HG03066 (cell line): Measurements from ENCODE around the gene MRPL54.

Experiments
- ATAC-seq: cut with Tn5 transposase; IDR thresholded peaks from one replicate; pipeline ENCODE4 v1.9.1; 2021; ENCODE audit warnings: low read depth; ENCODE audit not compliant: unreplicated experiment

MRPL54 gene

DNA sequence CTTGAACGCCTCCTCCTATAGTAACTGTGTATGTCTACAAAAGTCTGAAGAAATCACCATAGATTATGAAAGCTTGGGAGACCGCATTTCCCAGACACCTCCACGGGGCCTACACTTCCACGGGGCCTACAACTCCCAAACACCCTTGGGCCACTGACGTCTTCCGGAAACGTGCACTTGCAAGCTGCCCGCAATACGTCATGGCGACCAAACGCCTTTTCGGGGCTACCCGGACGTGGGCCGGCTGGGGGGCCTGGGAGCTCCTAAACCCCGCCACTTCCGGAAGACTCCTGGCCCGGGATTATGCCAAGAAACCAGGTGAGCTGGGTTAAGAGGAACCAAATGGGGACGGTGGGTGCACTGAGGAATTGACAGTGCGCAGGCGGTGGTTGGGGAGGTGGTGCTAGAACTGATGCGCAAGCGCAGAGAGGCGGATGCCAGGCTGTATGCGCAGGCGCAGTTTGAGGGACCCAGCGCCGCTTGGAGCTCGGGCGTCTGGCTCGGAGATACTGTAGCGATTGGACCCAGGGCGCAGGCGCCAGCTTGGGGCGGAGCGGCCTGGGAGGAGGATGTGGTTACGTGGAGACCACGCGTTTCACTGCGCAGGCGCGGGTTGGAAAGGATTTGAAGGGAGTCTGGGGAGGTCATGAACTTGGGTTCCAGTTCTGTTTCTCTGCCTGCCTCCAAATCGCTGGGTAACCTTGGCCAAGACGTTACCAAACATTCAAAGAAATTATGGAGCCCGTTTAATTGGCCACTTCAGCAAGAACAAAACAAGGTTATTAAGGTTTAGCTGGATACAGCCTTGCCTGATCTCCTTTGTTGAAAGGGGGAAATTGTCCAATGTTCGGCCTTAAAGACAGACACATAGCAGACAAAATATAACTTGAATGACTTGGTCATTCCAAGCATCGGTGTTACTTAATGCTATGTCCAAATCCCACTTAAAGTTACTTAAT lies at the start of gene MRPL54:
TSS of gene MRPL54 (plus strand) at position 182 of the 959 bp plus-strand sequence. CDS start at position 201, 19 bp downstream.
- ATAC-seq = peak; percentile 71

DNA sequence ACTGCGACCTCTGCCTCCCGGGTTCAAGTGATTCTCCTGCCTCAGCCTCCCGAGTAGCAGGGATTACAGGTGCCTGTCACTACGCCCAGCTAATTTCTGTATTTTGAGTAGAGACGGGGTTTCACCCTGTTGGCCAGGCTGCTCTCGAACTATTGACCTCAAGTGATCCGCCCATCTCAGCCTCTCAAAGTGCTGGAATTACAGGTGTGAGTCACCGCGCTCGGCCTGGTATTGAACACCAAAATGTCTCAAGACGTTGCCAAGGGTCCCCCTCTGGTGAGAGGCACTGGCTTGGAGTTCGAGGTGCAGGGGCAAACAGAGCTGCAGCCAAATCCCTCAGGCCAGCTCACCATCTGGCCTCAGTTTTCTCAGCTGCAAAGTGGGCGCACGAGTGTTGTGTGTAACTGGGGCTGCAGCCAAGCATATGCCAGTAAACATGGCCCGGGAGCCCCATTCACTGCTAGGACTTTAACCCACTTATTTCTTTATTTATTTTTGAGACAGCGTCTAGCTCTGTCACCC lies 46.3 kb upstream of the MRPL54 start:
- ATAC-seq = no peak

DNA sequence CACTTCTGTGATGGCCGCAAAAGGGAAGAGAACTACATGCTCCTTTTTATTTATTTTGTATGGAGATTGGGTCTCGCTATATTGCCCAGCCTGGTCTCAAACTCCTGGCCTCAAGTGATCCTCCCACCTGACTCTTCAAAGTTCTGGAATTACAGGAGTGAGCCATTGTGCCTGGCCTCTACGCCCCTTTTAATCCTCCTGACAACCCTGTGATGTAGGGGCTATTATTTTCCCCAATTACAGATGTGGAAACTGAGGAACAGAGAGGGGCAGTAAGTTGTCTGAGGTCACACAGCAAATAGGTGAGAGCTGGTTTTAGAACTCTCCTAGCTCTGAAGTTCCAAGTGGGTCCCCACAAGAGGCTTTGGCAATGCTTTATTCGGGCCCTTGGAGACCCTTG lies 42.6 kb upstream of the MRPL54 start:
- no peak for ATAC-seq

DNA sequence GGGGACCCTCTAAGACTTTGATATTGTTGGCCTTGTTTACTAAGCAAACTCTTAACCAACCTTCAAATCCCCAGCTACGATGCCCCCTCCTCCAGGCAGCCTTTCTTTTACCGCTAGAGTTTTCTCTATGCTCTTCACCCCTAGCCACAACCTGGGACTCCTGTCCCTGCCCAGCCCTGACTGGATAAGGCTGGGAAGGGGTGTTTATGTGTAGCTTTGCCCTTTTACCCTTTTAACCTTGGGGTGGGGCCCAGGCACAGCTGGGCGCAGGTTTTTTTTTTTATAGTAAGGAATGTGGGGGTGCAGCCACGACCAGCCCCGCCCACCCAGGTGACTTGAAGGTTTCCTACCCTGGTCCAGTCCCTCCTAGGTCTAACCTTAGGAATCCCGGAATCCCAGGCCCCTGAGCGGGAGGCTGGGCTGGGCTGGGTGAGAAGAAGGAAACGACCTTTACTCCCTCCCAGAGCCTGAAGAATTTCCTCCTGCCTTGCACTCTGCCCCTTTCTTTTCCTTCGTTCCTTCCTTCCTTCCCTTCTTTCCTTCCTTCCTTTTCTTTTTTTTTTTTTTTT lies 42.0 kb upstream of the MRPL54 start:
- no peak for ATAC-seq

DNA sequence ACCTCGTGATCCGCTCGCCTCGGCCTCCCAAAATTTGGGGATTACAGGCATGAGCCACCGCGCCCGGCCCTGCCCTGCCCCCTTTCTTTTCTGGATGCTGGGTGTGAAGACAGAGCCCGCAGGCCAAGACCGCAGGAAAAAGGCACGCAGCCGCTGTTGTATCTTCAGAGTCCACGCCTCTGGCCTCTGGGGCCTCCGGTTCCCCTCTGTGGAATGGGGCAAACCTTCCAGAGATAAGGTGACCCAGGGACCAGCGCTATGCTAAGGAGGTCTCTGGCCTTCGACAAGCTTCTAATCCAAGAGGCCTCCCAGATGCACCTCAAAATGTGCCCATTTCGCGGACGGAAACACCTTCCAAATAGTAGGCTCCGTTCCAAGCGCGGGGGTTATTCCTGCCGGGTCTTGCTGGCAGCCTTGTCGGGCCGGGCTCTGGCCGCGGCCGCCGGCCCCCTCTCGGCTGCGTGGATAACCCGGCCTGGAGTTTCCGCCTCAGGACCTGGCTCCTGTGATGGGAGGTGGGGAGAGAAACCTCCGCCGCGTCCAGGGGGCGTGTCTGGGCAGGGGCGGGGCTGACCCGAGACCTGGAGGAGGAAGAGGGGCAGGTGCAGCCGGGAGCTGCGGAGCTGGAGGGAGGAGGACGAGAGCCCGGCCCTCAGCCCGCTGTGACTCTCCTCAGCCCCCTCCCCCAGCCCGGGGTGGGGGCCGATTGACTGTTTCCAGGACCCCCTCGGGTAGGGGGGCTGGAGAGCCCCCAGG lies 41.2 kb upstream of the MRPL54 start:
- ATAC-seq = no peak

DNA sequence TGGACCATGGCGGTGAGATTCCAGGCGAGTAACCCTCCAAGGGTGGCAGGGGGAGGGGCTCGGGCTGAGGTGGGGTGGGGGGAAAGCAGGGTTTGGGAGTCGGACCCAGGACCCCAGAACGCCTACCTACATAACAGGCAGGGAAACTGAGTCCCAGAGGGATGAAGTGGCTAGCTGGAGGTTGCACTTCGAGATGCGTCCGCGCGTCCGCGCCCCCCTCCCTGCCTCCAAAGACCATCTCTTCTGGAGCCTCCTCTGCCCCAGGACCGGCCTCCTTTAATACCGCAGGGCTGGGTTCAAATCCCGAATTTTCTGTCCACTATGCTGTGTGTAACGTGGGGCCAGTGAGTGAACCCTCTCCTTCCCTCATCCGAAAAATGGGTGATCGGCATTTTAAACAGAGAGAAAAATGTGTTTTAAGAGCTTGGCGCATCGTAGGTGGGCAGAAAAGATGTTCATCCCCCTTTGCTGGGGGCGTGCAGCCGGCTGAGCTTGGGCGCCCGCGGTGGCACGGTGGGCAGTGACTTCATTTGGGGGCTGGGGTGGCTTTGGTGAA lies 40.5 kb upstream of the MRPL54 start:
- ATAC-seq = no peak

DNA sequence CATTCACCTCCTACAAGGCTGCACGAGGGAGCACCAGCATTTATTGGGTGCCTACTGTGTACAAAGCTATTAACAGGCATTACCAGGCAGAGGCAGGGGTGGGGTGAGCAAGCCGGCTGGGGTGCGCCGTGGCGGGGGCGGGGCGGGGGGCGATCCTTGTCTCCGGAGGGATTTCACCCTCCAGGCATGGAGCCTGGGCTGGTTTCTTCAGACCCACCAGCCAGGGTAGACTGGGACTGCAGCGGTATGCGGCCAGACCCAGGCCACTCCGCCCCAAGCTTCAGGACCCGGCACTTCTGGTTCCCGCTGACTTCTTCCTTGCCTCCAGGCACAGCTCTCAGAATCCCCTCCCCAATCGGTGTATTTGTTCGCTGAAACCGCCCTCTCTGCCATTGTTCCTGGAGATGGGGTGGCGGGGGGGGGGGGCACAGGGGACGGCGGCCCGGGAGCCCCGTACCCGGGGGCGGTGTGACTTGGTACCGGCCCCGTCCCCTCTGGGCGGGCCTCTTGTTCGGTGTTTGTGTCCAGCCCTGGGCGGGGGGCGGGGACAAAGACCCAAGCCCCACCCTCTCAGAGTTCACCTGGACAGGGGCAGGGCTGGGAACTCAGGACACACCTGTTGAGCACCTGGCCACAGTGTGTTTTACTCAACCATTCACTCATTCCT lies 39.9 kb upstream of the MRPL54 start:
- no peak for ATAC-seq

DNA sequence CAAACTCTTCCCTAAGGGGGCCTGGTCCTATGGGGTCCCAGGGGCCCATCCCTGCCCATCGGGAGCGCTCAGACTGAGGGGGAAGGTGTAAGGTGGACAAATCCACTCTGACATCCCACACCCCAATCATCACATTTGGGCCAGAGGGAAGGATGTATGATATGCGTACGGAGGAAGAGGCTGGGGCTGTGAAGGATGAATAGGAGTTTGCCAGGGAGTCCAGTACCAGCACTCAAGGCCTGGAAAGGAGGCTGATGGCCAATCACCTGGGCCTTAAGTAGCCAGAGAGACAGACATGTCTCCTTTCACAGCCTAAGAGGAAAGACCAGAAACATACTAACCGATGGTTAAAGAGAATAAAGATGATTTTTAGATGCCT lies 39.4 kb upstream of the MRPL54 start:
- no peak for ATAC-seq

DNA sequence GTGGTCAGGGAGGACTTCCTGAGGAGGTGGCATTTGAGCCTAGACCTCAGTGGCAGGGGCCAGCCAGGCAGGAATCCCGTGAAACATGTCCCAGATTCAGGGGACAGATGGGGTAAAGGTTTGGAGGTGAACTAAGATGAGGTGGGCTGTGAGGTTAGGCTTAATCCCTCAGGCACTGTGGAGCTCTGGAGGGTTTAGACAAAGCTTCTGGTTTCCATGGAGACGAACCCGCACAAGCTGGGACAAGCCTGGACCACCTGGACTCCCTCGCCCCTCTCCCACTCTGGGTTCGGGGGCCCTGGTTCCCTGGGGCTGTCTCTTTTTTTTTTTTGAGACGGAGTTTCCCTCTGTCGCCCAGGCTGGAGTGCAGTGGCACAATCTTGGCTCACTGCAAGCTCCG lies 38.6 kb upstream of the MRPL54 start:
- no peak for ATAC-seq

DNA sequence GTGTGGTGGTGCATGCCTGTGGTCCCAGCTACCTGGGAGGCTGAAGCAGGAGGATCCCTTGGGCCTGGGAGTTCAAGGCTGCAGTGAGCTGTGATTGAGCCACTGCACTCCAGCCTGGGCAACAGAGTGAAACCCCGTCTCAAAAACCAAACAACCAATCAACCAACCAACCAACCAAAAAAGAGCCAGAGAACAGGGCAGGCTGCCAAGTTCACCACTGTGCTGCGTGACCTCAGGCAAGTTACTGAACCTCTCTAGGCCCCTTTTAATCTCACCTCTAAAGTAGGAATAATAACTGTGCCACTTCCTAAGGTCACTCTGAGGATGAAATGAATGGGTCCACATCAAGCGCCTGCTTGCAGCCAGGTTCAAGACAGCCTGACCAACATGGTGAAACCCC lies 37.4 kb upstream of the MRPL54 start:
- ATAC-seq = no peak

DNA sequence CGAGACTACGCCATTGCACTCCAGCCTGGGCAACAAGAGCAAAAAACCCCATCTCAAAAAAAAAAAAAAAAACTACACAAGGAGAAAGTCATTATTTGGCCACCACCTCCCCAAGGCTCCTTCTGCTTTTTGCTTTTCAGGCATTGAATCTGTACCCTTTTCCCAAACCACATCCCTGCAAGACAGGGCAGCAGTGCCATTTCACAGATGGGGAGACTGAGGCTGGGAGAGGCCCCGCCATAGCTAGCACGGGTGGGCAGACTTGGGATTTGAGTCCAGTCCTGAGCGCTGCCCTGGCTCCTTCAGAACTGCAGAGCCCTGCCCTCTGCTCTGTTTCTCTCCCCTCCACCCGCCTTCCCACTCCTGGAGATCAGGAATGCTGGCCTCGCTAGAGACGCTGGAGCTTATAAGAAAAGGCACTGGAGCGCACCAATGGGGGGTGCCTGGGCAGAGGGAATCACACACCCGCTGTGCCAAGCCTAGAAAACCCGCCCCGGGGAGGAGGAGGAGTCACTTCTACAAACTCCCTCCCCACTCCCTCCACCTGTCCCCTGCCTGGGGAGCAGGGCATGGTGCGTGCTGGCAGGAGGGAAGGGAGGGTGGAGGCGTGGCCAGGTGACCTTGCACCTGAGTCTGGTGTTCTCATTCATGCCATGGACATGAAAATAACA lies 36.7 kb upstream of the MRPL54 start:
- ATAC-seq = no peak

DNA sequence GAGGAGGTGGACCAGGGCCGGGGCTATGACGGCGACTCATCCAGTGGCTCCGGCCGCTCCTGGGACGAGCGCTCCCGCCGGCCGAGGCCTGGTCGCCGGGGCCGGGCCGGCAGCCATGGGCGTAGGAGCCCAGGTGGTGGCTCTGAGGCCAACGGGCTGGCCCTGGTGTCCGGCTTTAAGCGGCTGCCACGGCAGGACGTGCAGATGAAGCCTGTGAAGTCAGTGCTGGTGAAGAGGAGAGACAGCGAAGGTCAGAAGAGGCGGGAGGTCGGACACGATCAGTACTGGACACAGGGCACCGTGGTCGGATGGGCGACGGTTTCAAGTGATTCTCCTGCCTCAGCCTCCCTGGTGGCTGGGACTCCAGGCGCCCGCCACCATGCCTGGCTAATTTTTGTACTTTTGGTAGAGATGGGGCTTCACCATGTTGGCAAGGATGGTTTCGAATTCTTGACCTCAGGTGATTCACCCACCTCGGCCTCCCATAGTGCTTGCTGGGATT lies 32.0 kb upstream of the MRPL54 start:
- ATAC-seq = no peak

DNA sequence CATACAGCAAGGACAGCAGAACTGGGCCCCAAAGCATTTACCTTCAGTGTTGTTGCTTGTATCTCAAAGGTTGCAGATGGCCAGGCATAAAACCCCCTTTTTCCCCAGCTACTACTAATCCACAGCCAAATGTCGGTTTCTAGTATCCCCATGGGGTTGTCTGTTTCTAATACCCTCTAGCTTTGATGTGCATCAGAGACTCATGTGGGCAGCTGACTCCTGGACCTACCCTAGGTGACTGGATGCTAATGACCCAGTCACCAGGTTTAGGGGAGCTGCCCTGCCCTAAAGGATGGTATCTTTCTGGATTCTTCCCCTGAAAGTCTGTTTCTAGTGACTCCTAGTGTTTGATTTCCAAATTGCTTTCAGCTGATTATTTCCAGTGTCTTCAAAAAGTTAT lies 30.4 kb upstream of the MRPL54 start:
- ATAC-seq = no peak

DNA sequence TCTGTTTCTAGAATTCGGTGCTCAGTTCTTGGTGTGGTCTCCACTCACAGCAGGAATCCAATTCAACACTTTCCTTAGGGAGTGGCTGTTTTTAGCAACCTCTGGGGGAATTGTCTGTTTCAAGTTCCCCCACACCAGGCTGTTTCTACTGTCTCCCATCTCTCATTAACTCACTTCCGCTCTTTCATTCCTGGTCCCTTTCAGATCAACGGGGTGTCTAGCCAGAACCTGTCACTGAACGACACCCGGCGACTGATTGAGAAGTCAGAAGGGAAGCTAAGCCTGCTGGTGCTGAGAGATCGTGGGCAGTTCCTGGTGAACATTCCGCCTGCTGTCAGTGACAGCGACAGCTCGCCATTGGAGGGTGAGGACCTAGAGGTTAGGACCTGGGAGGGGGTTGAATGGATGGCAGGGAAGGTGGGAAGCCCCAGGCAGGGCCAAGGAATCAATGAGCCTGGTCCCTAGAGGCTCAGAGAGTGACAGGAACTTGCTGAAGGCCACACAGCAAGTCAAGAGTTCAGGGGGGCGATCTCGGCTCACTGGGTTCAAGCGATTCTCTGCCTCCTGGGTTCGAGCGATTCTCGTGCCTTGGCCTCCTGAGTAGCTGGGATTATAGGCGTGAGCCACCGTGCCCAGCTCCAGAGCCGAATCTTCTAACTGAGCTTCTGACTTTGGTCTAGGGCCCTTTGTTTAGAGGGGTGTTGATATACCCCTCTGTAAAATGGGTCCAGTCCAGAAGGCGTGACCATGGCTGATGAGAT lies 28.8 kb upstream of the MRPL54 start:
- no peak for ATAC-seq

DNA sequence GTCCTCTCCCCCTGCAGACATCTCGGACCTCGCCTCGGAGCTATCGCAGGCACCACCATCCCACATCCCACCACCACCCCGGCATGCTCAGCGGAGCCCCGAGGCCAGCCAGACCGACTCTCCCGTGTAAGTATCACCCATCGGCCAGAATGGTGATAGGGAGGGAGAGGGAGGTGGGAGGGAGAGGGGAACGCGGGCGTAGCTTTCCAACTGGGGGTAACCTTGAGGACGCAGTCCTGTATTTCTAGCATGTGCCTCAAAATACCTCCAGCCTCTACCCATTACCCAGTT lies 28.2 kb upstream of the MRPL54 start:
- no peak for ATAC-seq

DNA sequence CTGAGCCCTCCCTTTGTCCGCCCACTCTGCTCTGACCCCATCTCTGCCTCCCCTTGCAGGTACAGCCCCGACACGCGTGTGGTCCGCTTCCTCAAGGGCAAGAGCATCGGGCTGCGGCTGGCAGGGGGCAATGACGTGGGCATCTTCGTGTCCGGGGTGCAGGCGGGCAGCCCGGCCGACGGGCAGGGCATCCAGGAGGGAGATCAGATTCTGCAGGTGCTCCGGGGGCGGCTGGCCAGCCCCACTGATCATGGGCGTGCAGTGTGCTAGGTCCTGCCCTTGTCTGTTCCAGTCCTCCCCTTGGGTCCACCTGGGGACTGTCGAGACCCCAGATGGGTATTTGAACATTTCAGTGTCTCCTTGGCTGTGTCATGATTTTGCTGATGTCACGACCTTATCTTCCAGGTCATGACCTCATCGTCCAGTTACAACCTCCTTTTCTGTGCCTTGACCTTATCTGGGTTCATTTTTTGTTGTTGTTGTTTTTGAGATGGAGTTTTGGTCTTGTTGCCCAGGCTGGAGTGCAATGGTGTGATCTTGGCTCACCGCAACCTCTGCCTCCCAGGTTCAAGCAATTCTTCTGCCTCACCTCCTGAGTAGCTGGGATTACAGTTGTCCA lies 26.3 kb upstream of the MRPL54 start:
- no peak for ATAC-seq

DNA sequence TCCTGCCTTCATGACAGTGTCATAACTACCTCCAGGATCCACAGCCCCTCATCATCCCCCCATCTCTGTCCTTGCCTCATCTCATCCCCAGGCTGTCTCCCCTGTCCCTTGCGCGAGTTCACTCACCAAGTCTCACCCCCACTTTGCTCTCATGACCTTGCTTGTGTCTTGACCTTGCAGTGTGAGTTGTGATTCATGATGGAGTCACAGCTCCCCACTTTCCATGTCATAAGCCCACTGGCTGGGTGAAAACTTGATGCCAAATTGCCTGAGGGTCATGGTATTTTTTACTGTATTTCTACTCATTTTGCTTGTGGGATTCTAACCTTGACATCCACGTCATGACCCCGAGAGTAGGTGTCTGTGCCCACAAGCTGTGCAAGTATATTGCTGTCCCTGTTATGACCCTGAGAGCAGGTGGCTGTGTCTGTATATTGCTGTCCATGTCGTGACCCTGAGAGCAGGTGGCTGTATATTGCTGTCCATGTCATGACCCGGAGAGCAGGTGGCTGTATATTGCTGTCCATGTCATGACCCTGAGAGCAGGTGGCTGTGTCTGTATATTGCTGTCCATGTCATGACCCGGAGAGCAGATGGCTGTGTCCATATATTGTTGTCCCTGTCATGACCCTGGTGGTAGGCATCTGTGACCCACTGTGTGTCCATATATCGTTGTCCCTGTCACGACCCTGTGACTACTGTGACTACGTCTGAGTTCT lies 24.8 kb upstream of the MRPL54 start:
- ATAC-seq = no peak
